Loucy (cell line): ENCODE data around the gene RNASE8.

Experiments
- H2AFZ ChIP-seq: fragments of 200-600 bp; sonication (generic); 2 replicates; pipeline ENCODE4 v1.6.0; 2016; ENCODE audit warnings: antibody characterized with exemption, mild to moderate bottlenecking, low read length, moderate library complexity
- H3F3A ChIP-seq: fragments of 200-600 bp; 2 replicates; pipeline ENCODE4 v1.6.0; 2016; ENCODE audit warnings: antibody characterized with exemption, low read depth, mild to moderate bottlenecking
- H3K27me3 ChIP-seq: fragments of 200-600 bp; sonication (generic); 2 replicates; pipeline ENCODE4 v1.6.1; 2014; ENCODE audit warnings: low read length, mild to moderate bottlenecking; ENCODE audit not compliant: insufficient read depth, poor library complexity, severe bottlenecking
- H3K36me3 ChIP-seq: fragments of 200-600 bp; sonication (generic); 2 replicates; pipeline ENCODE4 v1.6.1; 2016; ENCODE audit warnings: low read length; ENCODE audit not compliant: insufficient read depth
- H3K4me1 ChIP-seq: fragments of 200-600 bp; sonication (generic); 2 replicates; pipeline ENCODE4 v1.5.1; 2014; ENCODE audit warnings: low read length, mild to moderate bottlenecking; ENCODE audit not compliant: insufficient read depth, poor library complexity, severe bottlenecking
- H3K4me2 ChIP-seq: fragments of 200-600 bp; sonication (generic); 2 replicates; pipeline ENCODE4 v1.6.0; 2014; ENCODE audit warnings: antibody characterized with exemption, low read length, low read depth, mild to moderate bottlenecking; ENCODE audit not compliant: poor library complexity, severe bottlenecking
- H3K4me3 ChIP-seq: fragments of 200-600 bp; sonication (generic); 2 replicates; pipeline ENCODE4 v1.5.1; 2014; ENCODE audit warnings: low read length, mild to moderate bottlenecking, mixed read lengths; ENCODE audit not compliant: poor library complexity, severe bottlenecking
- H3K79me2 ChIP-seq: fragments of 200-600 bp; sonication (generic); 2 replicates; pipeline ENCODE4 v1.6.1; 2014; ENCODE audit warnings: low read length; ENCODE audit not compliant: insufficient read depth
- H3K9ac ChIP-seq: fragments of 200-600 bp; sonication (generic); 2 replicates; pipeline ENCODE4 v1.6.0; 2014; ENCODE audit warnings: mild to moderate bottlenecking, low read depth, low read length, moderate library complexity; ENCODE audit not compliant: poor library complexity, severe bottlenecking
- H3K9me2 ChIP-seq: fragments of 200-600 bp; sonication (generic); replicated peaks from 2 replicates; pipeline ENCODE4 v1.6.1; 2016; ENCODE audit warnings: low read depth, low read length, mixed read lengths
- H3K9me3 ChIP-seq: fragments of 200-600 bp; sonication (generic); 2 replicates; pipeline ENCODE4 v1.6.1; 2014; ENCODE audit warnings: mild to moderate bottlenecking, antibody characterized with exemption, low read length, low read depth; ENCODE audit not compliant: insufficient read depth
- H4K20me1 ChIP-seq: fragments of 200-600 bp; sonication (generic); 2 replicates; pipeline ENCODE4 v1.6.0; 2014; ENCODE audit warnings: antibody characterized with exemption, low read length, mild to moderate bottlenecking; ENCODE audit not compliant: insufficient read depth, poor library complexity, severe bottlenecking
- EZH2phosphoT487 ChIP-seq: fragments of 200-600 bp; IDR thresholded peaks from 2 replicates; pipeline ENCODE4 v1.6.1; 2018; ENCODE audit warnings: antibody characterized with exemption, mild to moderate bottlenecking, moderate library complexity, borderline replicate concordance
- TF ChIP-seq, protein P1 (sequence below): fragments of 200-600 bp; sonication (generic); conservative IDR thresholded peaks from 2 replicates; pipeline ENCODE4 v1.5.1; 2014; ENCODE audit warnings: mild to moderate bottlenecking, antibody characterized with exemption, low read length

RNASE8 gene

DNA sequence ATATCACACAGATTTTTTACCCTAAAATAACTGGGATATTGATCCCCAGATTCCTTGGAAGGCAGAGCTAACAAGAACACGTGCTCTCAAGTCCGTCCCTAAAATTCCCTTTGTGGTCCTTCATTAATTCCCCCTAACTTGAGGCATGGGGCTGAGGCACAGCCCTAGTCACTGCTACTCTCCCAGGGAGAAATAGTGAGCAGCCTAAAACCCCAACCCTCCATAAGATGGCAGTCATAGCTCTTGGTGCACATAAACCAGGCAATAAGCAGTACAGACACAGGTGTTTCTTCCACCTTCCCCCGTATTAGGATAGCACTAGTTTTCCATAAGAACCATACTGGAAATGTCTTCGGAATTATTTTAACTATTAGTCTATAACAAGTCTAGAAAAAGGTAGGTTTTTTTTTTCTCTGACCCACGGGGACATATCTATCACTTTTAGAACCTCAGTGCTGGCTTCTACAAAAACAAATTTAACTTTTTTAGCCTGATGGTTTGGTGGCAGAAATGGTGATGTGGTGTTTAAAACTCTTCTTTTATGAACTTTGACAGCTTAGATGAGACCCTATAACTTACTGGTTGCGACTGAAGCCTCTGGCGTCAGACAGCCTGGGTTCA, 9.4 kb downstream of the RNASE8 start:
- no peak overlapping the region for H3K4me2 ChIP-seq
- TF ChIP-seq, protein P1, sequence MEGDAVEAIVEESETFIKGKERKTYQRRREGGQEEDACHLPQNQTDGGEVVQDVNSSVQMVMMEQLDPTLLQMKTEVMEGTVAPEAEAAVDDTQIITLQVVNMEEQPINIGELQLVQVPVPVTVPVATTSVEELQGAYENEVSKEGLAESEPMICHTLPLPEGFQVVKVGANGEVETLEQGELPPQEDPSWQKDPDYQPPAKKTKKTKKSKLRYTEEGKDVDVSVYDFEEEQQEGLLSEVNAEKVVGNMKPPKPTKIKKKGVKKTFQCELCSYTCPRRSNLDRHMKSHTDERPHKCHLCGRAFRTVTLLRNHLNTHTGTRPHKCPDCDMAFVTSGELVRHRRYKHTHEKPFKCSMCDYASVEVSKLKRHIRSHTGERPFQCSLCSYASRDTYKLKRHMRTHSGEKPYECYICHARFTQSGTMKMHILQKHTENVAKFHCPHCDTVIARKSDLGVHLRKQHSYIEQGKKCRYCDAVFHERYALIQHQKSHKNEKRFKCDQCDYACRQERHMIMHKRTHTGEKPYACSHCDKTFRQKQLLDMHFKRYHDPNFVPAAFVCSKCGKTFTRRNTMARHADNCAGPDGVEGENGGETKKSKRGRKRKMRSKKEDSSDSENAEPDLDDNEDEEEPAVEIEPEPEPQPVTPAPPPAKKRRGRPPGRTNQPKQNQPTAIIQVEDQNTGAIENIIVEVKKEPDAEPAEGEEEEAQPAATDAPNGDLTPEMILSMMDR: peak; percentile 62
- no peak for TF ChIP-seq EZH2phosphoT487
- H3F3A ChIP-seq: no peaks in the 10 kb centered on the region
- no peaks in the 10 kb centered on the region for H3K9me3 ChIP-seq
- H3K9ac ChIP-seq: no peak overlapping the region
- H3K36me3 ChIP-seq: no peaks in the 10 kb centered on the region
- H3K4me3 ChIP-seq: no peak overlapping the region
- H3K4me1 ChIP-seq: peaks cover 20% of the 10 kb centered on the region
- H2AFZ ChIP-seq: no peak overlapping the region
- no peaks in the 10 kb centered on the region for H3K79me2 ChIP-seq
- H3K27me3 ChIP-seq: no peaks in the 10 kb centered on the region
- no peaks in the 10 kb centered on the region for H3K9me2 ChIP-seq
- H4K20me1 ChIP-seq: no peaks in the 10 kb centered on the region

DNA sequence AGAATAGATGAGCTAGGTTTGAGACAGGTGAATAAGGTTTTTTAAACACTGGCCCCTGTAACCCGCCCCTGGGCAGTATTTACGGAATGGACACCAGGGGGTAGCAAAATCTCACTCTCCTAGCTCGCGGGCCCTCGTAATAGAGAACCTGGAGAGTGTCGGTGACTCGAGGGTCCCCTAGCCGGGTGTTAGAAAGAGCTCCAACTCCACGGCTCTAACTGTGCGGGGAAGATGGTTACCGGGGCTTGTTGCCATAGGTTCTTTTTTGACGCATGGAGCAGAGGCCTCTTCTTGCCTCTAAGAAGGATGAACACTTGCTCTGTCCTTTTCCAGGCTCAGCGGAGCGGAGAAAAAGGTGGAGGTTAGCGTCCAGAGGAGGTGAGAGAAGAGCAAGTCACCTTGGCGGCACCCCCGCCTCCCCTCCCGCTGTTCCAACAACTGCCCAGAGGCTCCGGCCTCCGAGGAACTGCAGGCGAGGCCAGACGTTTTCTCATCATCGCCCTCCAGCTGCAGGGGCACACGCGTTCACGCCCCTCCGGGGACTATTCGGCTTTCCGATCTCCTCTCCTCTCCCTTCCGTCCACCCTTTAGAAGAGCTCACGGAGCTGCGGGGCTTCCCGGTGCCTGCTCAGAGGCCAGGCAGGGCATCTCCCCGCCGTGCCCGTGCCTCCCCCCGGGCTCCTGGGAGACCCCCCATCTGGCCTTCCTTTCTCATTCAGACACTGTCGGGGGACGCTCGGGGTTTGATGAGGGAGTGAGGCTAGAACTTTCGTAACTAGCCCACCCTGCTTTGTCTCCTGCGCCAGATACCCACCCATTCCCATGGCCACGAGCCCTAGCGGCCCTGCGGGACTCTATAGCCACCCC, 11.1 kb downstream of the RNASE8 start:
- peak overlapping the region; percentile 96 for H3K4me2 ChIP-seq
- TF ChIP-seq, protein P1: peak; percentile 77
- no peak for TF ChIP-seq EZH2phosphoT487

DNA sequence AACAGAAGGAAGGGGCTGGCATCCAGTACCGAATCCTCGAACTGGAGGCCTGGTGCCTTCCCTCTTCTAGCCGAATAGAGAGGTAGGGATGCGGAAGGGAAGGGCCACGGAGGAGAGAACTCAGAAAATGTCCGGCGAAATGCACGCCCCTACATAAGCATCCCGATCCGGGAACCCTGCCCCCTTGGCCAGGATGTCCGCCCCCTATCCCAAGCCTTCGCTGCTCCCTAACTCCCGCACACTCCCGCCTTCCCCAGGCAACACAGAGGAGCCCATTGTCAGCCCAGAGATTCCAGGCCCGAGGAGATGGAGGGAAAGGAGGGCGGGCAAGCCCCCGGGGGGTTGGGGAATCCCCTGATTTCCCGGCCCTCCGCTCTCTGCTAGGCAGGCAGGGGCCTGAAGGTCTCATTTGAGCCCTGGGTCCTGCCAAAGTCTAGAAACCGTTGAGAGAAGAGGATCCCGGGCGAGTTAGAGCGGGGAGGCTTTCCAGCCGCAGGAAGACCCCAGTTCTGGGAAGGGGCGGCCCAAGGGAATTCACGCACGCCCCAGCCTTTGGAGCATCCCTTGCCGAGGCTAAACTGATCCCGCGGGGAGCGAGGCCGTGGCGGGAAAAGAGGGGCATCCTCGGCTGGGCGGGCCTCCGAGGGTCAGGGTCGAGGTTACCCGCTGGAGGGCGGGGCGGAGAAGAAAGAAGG, 11.9 kb downstream of the RNASE8 start:
- no peaks in the 10 kb centered on the region for H3K9me2 ChIP-seq
- H3K4me1 ChIP-seq: peaks cover 32% of the 10 kb centered on the region
- no peaks in the 10 kb centered on the region for H3K27me3 ChIP-seq
- H3K9ac ChIP-seq: peak overlapping the region; percentile 83
- no peaks in the 10 kb centered on the region for H4K20me1 ChIP-seq
- peak overlapping the region; percentile 96 for H3K4me2 ChIP-seq
- H3F3A ChIP-seq: no peaks in the 10 kb centered on the region
- peak overlapping the region; percentile 95 for H3K4me3 ChIP-seq
- peak overlapping the region; percentile 90 for H2AFZ ChIP-seq
- no peaks in the 10 kb centered on the region for H3K79me2 ChIP-seq
- no peaks in the 10 kb centered on the region for H3K36me3 ChIP-seq
- no peaks in the 10 kb centered on the region for H3K9me3 ChIP-seq
- TF ChIP-seq, protein P1: no peak
- TF ChIP-seq EZH2phosphoT487: no peak

More for the DNA sequence above, 11.1 kb downstream of the RNASE8 start:
- Histone ChIP-seq H3F3A (no peaks in the 10 kb centered on the region), H3K27me3 (no peaks in the 10 kb centered on the region), H3K4me1 (peaks cover 32% of the 10 kb centered on the region), H2AFZ (no peak overlapping the region), H3K36me3 (no peaks in the 10 kb centered on the region), H4K20me1 (no peaks in the 10 kb centered on the region), H3K9me3 (no peaks in the 10 kb centered on the region), H3K9me2 (no peaks in the 10 kb centered on the region), H3K79me2 (no peaks in the 10 kb centered on the region), H3K4me3 (no peak overlapping the region), H3K9ac (no peak overlapping the region)
